ENCODE data around the gene FAM89A.
"Not testable (repeated sequence)": the region's sequence is repeated elsewhere in the genome, so short reads cannot be mapped to it uniquely, and the experiment has no call there.

FAM89A gene

DNA sequence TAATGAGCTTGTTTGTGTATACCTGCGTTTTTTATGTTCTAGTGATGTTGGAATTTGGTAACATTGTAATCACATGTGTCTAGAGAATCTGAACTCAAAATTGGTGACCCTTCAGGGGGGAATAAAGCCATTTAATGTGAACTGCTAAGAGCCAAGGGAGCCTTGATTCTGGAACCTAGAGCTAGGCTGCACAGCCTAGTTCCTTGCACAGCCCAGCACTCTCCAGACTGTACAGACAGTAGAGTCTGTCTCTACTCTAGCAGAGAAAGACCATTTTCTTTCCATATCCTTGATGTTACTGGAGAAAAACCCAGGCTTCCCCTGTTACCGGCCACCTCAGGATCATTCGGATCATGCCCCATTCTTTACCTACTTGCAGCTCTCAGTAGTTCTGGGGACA is 52.6 kb downstream of the FAM89A start:
- no peak for DNase-seq (ENCODE audit: low read depth)

DNA sequence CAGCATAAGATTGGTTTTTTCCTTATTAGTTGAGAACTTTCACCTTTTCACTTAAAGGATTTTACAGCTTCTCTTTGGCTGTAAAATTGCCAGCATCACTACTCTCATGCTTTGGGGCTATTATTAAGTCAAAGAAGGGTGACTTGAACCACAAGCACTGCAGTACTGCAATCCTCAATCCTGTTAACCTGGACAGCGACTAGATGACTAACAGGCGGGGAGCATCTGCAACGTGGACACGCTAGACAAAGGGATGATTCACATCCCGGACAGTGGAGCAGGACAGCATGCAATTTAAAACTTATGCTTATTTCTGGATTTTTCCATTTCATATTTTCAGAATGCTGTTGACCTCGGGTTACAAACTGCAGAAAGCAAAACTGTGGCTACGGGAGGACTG is 53.1 kb downstream of the FAM89A start:
- DNase-seq (ENCODE audit: low read depth): peak; percentile 87

DNA sequence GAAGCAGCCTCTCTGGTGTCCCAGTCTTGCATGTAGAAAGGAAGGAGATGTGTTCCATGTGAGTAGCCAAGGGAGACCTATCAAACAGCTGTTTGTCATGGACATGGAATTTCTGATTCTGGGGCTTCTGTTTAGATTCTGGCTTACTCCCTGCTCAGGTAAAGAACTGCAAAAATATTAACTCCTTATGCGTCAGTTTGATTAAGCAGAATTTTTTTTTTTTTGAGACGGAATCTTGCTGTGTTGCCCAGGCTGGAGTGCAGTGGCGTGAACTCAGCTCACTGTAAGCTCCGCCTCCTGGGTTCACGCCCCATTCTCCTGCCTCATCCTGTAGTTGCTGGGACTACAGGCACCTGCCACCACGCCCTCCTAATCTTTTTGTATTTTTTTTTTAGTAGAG is 54.3 kb downstream of the FAM89A start:
- no peak for DNase-seq (ENCODE audit: low read depth)

DNA sequence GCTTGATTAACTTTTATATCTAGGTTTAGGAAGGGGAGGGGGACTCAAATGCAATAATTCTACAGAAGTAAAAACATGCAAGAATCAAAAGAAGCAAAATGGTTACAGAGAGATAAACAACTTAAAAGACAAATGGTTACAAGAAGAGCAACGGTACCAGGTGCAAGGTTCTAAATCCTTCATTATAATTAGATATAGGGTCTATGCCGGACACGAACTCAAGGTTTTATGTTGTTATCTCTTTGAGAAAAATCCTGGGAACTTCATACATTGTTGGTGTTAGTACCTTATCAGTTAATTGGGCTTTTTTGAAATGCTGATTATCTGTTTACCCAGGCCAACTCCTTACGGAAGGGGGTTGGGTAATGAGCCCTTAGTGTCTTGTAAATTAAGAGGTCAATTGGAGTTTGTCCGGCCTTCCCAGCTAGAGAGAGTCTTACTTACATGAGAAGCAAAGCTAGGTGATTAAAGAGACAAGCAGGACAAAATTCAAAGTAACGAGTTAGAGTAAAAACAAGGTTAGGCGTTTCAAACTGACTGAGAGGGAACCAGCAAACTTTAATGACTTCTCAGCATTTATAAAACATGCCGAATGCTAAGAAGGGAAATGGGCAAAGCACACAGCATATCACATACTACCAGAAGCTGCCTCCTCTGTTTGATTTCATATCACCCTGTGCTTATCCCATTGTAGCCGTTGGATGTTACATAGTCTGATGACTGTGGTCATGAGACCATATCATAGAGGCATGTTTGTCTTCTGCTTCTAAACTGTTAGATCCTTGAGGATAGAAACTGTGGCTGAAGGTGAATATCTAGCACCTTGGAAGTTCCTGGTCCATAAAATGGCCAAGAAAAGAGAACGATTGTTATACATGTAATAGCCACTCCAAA is 55.2 kb downstream of the FAM89A start:
- not testable (repeated sequence) for DNase-seq (ENCODE audit: low read depth)

DNA sequence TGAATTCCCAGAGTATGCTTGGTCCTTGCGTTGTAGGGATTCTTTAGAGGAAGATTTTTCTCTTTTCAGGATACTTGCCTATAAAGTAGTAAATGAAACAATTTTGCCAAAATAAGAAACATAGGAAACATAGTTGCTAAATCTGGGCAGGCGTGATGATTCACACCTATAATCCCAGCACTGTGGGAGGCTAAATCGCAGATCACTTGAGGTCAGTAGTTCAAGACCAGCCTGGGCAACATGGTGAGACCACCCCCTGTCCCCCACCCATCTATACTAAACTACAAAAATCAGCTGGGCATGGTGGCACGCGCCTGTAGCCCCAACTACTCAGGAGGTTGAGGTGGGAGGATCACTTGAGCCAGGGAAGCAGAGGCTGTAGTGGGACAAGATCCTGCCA is 56.2 kb downstream of the FAM89A start:
- no peak for DNase-seq (ENCODE audit: low read depth)

DNA sequence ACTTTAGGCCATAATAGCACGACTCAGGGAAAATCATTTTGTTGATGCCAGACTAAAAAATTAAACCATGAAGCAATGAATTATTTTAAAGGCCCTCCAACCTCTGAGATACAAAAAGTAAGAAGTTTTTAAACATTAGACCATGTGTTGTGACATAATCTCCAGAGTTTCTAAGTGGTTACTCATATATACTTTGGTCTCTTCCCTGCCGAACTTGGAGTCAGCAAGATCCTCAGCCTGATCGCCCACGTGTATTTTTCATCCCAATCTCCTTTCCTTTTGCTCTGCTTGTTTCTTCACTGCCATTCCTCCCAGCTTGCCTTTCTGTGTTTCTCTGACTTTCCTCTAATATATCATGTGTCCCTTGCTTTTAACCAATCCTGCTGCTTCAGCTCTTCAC is 57.4 kb downstream of the FAM89A start:
- peak; percentile 59 for DNase-seq (ENCODE audit: low read depth)

DNA sequence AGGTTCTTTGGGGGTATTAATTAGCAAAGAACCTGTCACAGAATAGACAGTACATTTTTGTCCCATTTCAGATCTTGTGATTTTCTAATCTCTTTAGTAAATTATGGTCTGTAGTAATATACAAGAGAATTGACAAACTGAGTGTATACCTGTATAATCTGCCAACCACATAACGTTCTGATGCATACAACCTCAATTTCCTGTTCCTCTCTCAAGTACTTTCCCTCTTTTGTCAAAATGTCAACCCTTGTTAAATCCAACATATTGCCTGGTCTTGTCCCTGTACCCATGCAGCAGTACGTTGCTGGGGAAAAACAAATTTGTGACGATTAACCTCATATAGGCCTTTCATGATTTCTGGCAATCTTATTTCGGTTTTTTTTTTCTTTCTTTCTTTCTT is 60.1 kb downstream of the FAM89A start:
- DNase-seq (ENCODE audit: low read depth): no peak

DNA sequence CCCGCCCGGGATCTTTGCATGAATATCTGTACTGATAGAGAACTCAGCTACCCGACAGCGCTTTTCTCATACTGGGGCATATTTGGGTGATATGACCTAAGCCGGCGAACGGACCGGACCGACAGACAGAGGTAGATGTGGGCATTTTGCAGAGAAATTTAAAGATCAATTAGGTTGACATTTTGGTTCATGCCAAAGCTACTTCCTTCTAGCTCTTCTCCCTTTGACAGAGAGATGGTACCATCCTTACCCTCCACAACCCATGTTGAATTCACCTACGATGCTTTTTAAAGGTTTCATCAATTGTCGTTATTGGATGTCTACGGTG is 60.7 kb downstream of the FAM89A start:
- DNase-seq (ENCODE audit: low read depth): no peak

DNA sequence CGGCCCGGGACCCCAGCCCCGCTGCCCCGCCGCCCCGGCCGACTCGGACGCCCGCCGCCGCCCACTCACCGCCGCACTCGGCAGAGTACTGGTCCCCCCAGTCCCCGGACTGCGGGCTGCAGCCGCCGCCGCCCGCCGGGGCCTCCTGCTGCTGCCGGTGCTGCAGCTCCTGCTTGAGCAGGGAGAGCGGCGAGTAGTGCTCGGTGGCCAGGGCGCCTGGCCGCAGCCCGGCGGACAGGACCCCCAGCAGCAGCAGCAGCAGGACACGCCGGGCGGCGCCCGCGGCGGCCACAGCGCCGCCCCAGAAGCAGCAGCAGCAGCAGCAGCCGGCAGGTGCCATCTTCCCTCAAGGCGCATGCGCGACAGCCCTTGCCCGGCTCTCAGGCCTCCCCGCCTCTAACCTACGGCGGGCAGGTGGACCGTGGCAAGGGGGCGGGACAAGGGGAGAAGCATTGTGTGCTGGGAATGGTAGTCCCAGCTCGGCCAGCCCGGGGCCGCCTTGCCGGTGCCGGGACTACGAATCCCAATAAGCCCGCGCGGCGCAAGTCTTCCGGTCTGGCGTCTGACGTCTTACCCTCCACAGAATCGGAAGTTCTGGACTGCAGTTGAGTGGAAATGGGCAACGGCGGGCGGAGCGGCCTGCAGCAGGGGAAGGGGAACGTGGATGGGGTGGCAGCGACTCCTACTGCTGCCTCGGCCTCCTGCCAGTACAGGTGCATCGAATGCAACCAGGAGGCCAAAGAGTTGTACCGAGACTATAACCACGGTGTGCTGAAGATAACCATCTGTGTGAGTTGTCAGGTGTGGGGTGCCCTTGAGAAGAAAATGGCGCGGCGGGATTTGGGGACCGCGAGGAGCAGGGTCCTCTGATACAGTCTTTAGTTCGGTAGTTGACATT is 61.3 kb downstream of the FAM89A start, which contains the start of the genes ARV1 and TTC13:
TSS of gene ARV1 (plus strand) at position 604 of the 898 bp plus-strand sequence. CDS start at position 616, 12 bp downstream.
TSS of gene TTC13 (minus strand) at position 371 of the 898 bp plus-strand sequence. CDS start at position 340, 31 bp downstream.
- DNase-seq (ENCODE audit: low read depth): peak; percentile 98

DNA sequence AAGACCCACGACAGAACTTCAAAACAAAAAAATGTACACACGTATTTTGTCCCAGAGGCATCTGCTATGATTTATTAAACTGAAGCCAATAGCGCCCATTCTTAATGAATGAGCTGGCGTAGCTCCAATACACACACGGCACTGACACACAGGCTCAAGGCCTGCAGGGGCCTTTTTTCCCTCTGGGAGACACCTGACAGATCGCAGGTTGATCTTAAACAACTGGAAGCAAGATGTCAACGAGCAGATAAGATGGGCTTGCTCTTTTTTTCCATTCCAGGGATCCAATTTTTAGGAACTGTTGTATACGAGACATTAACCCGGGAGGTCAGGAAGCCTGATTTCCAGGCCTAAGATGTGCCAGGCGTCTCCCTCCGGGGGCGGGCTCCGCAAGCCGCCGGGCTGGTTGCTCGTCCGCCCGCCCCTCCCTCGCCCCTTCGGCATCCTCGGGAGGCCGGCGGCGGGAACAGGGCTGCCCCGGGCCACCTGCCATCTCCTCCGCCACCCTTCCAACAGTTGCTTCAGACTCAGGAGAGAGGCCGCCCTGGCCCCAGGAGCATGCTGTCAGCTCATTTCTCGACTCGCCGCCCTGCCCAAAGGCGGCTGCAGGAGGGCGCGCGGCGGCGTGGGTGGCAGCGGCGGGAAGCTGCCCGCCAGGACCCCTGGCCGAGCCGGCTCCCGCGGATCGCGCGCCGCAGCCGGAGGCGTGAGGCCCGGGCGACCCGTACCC is 62.1 kb downstream of the FAM89A start:
- DNase-seq (ENCODE audit: low read depth): peak; percentile 57

DNA sequence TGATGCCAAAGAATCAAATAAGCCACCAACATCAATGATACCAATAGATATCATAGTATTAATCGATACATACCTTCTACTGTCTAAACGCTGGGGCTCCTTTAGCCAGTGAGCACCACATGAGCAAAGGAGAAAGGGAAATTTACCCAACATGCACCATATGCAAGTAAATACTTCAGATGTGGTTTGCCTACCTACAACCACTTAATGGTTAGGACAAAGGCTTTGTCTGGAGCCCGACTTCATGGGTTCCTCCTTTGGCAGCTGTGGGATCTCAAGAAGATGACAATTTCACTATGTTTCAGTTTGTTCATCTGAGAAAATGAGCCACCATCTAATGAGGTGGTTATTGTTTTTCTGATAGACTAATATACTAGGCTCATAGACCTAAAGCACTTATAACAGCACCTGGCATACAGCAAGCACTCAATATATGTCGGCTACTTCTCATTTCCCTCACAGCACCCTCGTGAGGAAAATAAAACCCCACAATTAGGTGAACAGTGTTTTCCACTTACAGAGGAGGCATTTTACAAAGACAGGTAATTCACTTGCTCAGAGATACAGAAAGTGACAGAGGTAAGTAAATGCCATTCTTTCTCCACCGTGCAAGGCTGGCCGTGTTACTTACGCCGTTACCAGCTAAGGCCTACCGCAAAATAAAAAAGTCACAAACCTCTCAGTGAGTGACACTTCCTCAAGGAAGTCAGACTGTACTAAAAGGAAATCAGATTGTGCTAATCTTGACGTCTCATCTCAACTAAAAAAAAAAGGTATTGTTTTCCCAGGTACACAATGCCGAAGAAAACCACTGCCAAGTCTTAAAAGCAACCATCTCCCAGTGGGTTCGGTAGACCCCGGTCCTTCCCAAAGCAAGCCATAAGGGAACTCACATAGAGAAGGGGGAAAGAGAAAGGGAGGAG is 63.0 kb downstream of the FAM89A start:
- DNase-seq (ENCODE audit: low read depth): no peak

DNA sequence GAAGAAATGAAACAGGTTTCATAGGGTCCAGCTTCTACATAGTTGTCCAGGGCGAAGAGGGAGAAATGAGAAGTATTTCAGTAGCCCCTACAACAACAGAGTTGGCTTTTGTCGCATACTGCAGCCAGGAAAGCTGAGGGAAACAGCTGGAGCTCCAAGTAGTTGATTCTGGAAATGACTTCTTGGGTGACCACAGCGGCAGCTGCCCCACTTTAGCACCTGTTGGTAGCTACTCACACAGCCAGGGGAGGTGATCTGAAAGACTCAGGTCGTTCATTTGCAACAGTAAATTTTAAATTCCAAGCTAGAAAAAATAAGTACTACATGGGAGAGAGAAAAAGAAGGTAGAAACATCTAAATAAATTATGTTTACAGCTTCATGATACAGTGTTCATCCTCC is 63.7 kb downstream of the FAM89A start:
- DNase-seq (ENCODE audit: low read depth): no peak

DNA sequence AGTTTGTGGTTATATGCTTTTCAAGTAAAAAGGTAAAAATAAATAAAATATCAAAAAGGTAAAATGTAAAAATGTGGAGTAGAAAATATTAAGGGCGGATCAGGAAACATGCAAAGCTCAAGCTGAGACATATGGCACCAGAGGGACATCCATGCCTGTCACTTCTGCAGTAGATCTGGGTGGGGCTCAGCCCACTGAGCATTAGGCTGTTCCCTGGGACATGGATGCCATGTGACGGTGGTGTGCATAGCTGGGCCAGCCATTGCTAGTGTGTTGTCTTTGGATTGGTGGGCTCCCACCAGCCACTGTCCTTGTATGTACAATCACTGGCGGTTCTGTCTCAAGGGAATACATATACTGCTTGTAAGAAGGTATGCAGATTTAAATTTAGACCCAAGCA is 64.4 kb downstream of the FAM89A start:
- no peak for DNase-seq (ENCODE audit: low read depth)

DNA sequence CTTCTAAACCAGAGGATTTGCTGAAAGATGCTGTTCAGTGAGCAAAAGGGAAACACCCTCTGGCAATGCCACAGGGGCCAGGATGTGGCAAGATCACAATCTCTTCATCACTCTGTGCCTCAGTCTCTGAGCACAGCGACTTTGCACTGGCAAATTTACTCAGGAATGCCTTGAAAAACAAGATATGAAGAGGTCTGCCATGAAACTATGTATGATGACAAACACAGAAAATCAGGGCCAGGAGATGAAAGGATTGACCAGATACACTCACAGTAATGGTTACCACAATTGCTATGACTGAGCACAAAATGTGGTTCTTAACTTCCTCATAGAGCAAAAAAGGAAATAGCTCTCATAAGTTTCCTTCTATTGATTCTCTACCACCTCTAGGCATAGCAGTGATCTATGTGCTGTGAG is 67.2 kb downstream of the FAM89A start:
- DNase-seq (ENCODE audit: low read depth): peak; percentile 47

DNA sequence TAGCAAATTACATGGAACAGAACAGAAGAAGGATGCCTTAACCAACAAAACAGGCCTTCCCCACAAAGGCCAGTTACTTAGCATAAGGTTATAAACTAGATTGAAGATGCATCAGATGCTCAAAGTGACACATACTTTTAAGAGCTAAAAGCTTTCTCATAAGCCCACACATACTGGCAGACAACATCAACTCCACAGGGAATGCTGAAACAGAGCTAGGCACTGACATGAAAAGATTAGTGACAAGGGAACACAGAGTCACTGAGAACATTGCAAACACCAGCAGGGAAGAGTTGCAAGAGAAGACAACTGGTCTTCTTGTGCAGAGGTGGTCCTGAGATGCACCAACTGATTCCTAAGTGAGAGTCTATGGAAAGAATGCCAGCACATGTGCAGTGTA is 68.3 kb downstream of the FAM89A start:
- no peak for DNase-seq (ENCODE audit: low read depth)

DNA sequence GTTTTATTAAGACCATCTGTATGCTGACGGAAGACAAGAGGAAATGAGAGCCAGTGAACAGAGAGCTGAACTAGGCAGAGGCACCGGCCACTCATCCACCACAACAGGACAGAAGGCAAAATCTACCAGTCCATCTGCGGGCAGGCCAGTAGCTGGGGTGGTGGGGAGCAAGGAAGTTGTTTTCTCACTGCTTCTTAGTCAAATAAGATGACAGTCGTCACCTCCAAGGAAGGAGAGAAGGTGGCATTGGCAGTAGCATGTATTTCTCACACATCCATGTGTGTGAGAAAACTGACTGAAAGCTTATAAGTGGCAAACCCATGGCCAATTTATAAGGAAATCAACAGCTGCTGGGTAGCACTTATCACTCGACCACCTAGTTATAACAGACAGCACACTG is 69.6 kb downstream of the FAM89A start:
- no peak for DNase-seq (ENCODE audit: low read depth)

Measured in ELR (cell line).